Stimulated activated naive CD8-positive, alpha-beta T cell treated with anti-CD3 and anti-CD28 coated beads, Interleukin-15, amount 100 ng/mL, for 72 hours (primary cell): Measurements from ENCODE around the gene SLC66A2.

ENCODE experiments used
- ATAC-seq: fragments of 150-1000 bp; cut with Tn5 transposase; 2 replicates; pipeline ENCODE4 v1.10.0; 2021; ENCODE audit warnings: mild to moderate bottlenecking, moderate library complexity
- DNase-seq, 2 donors: peaks; one replicate each; pipeline ENCODE4 v3.0.0; 2021 to 2022
- H3K27ac Mint-ChIP-seq, 2 donors: one replicate each; pipeline ENCODE4 v1.8.0; 2022; ENCODE audit warnings: mild to moderate bottlenecking in 2 of 2, mixed read lengths in 2 of 2, moderate library complexity in 2 of 2
- H3K27me3 Mint-ChIP-seq: one replicate; pipeline ENCODE4 v1.8.0; 2022; ENCODE audit warnings: mixed read lengths
- H3K4me1 Mint-ChIP-seq: one replicate; pipeline ENCODE4 v1.8.0; 2022; ENCODE audit warnings: mild to moderate bottlenecking, mixed read lengths
- H3K4me3 Mint-ChIP-seq, 2 donors: one replicate each; pipeline ENCODE4 v1.8.0; 2022; ENCODE audit warnings: mild to moderate bottlenecking in 2 of 2, mixed read lengths in 2 of 2, moderate library complexity in 1 of 2
- H3K9me3 Mint-ChIP-seq, 2 donors: one replicate each; pipeline ENCODE4 v1.8.0; 2022; ENCODE audit warnings: mixed read lengths in 2 of 2

The SLC66A2 gene

GRCh38 chr18:79924814-79925731, 26.4 kb downstream of the SLC66A2 start:
- H3K4me3 Mint-ChIP-seq: no peak overlapping the region
- H3K27me3 Mint-ChIP-seq: no peaks in the 10 kb centered on the region
- DNase-seq (peak in 1 of 2 donors; percentile 3), ATAC-seq (no peak)
- peak overlapping the region in 1 of 2 donors; percentile 54 for H3K27ac Mint-ChIP-seq
- peaks cover 15 to 18% of the 10 kb centered on the region in 2 donors for H3K9me3 Mint-ChIP-seq
- H3K4me1 Mint-ChIP-seq: no peaks in the 10 kb centered on the region

- Mint-ChIP-seq H3K27ac (no peak overlapping the region), H3K9me3 (peaks cover 5 to 8% of the 10 kb centered on the region in 2 donors), H3K27me3 (no peaks in the 10 kb centered on the region), H3K4me1 (no peaks in the 10 kb centered on the region), H3K4me3 (no peak overlapping the region)
- ATAC-seq: no peak
- DNase-seq: no peak
These were observed 27.4 kb downstream of the SLC66A2 start for GRCh38 chr18:79923896-79924585.

- no peaks in the 10 kb centered on the region for H3K9me3 Mint-ChIP-seq
- no peak overlapping the region for H3K4me3 Mint-ChIP-seq
- DNase-seq (peak in 1 of 2 donors; percentile 8), ATAC-seq (peak; percentile 58)
- H3K4me1 Mint-ChIP-seq: no peaks in the 10 kb centered on the region
- no peak overlapping the region for H3K27ac Mint-ChIP-seq
- no peaks in the 10 kb centered on the region for H3K27me3 Mint-ChIP-seq
These were observed 28.5 kb downstream of the SLC66A2 start for GRCh38 chr18:79922971-79923411.

GRCh38 chr18:79921984-79922965, 29.2 kb downstream of the SLC66A2 start:
- no peaks in the 10 kb centered on the region for H3K9me3 Mint-ChIP-seq
- H3K4me1 Mint-ChIP-seq: no peaks in the 10 kb centered on the region
- DNase-seq: peak in 1 of 2 donors; percentile 5
- H3K27me3 Mint-ChIP-seq: no peaks in the 10 kb centered on the region
- no peak overlapping the region for H3K4me3 Mint-ChIP-seq
- H3K27ac Mint-ChIP-seq: no peak overlapping the region
- peak; percentile 43 for ATAC-seq

GRCh38 chr18:79919089-79919488, 32.4 kb downstream of the SLC66A2 start:
- no peak overlapping the region for H3K4me3 Mint-ChIP-seq
- no peaks in the 10 kb centered on the region for H3K27me3 Mint-ChIP-seq
- no peak for ATAC-seq
- DNase-seq: no peak
- H3K4me1 Mint-ChIP-seq: peaks cover 15% of the 10 kb centered on the region
- peaks cover 0 to 19% of the 10 kb centered on the region in 2 donors for H3K9me3 Mint-ChIP-seq
- H3K27ac Mint-ChIP-seq: no peak overlapping the region

- Mint-ChIP-seq H3K27ac (no peak overlapping the region), H3K4me3 (no peak overlapping the region), H3K4me1 (peaks cover 20% of the 10 kb centered on the region), H3K9me3 (peaks cover 0 to 19% of the 10 kb centered on the region in 2 donors), H3K27me3 (no peaks in the 10 kb centered on the region)
- peak in 1 of 2 donors; percentile 4 for DNase-seq
- peak; percentile 10 for ATAC-seq
These were observed 32.8 kb downstream of the SLC66A2 start for GRCh38 chr18:79918615-79919011.

GRCh38 chr18:79917853-79918614, 33.4 kb downstream of the SLC66A2 start:
- H3K27ac Mint-ChIP-seq: peak overlapping the region in 1 of 2 donors; percentile 42
- ATAC-seq (peak; percentile 34), DNase-seq (peak in 1 of 2 donors; percentile 4)
- no peak overlapping the region for H3K4me3 Mint-ChIP-seq
- peaks cover 25% of the 10 kb centered on the region for H3K4me1 Mint-ChIP-seq
- no peaks in the 10 kb centered on the region for H3K27me3 Mint-ChIP-seq
- H3K9me3 Mint-ChIP-seq: peaks cover 0 to 19% of the 10 kb centered on the region in 2 donors

- peak in 1 of 2 donors; percentile 7 for DNase-seq
- H3K4me3 Mint-ChIP-seq: no peak overlapping the region
- H3K27me3 Mint-ChIP-seq: no peaks in the 10 kb centered on the region
These were observed 34.1 kb downstream of the SLC66A2 start for GRCh38 chr18:79917169-79917852.

GRCh38 chr18:79916546-79917168, 34.8 kb downstream of the SLC66A2 start:
- ATAC-seq (no peak), DNase-seq (no peak)
- H3K4me3 Mint-ChIP-seq: no peak overlapping the region
- H3K27me3 Mint-ChIP-seq: no peaks in the 10 kb centered on the region
- peak overlapping the region in 1 of 2 donors; percentile 80 for H3K27ac Mint-ChIP-seq
- peaks cover 0 to 19% of the 10 kb centered on the region in 2 donors for H3K9me3 Mint-ChIP-seq
- peaks cover 37% of the 10 kb centered on the region for H3K4me1 Mint-ChIP-seq

More at GRCh38 chr18:79917169-79917852, 34.1 kb downstream of the SLC66A2 start:
- Mint-ChIP-seq H3K9me3 (peaks cover 0 to 19% of the 10 kb centered on the region in 2 donors), H3K4me1 (peaks cover 33% of the 10 kb centered on the region), H3K27ac (peak overlapping the region in 1 of 2 donors; percentile 80)
- ATAC-seq: no peak

GRCh38 chr18:79916128-79916494, 35.3 kb downstream of the SLC66A2 start:
- Mint-ChIP-seq H3K27me3 (no peaks in the 10 kb centered on the region), H3K9me3 (peaks cover 0 to 19% of the 10 kb centered on the region in 2 donors), H3K4me3 (no peak overlapping the region), H3K27ac (peak overlapping the region in 1 of 2 donors; percentile 95), H3K4me1 (peaks cover 40% of the 10 kb centered on the region)
- ATAC-seq (no peak), DNase-seq (no peak)

GRCh38 chr18:79915161-79916127, 36.0 kb downstream of the SLC66A2 start:
- Mint-ChIP-seq H3K4me3 (no peak overlapping the region), H3K27me3 (no peaks in the 10 kb centered on the region), H3K9me3 (peaks cover 0 to 19% of the 10 kb centered on the region in 2 donors), H3K4me1 (peaks cover 47% of the 10 kb centered on the region), H3K27ac (peak overlapping the region in 1 of 2 donors; percentile 95)
- DNase-seq (no peak), ATAC-seq (peak; percentile 50)

GRCh38 chr18:79914614-79915160, 36.8 kb downstream of the SLC66A2 start:
- DNase-seq: peak in 1 of 2 donors; percentile 9
- H3K27ac Mint-ChIP-seq: peak overlapping the region; percentile 91 to 94
- no peaks in the 10 kb centered on the region for H3K27me3 Mint-ChIP-seq
- peaks cover 0 to 19% of the 10 kb centered on the region in 2 donors for H3K9me3 Mint-ChIP-seq
- peak; percentile 1 for ATAC-seq
- peak overlapping the region in 1 of 2 donors; percentile 59 for H3K4me3 Mint-ChIP-seq
- peaks cover 54% of the 10 kb centered on the region for H3K4me1 Mint-ChIP-seq
